Spinal cord (tissue), 10 donors: Measurements from ENCODE around the gene UPF1. TPM values are rescaled to one million over a fixed set of nuclear protein-coding genes. Genes with fewer than 3 reads are reported as not detected.

ENCODE experiments used
- DNase-seq, 6 donors: peaks; one replicate each; pipeline versions ENCODE4 v3.0.0 to v3.0.0-alpha.2; 2013 to 2015; ENCODE audit warnings: low spot score in 6 of 6, low read depth in 4 of 6
- H3K27ac ChIP-seq: one replicate; pipeline ENCODE4 v1.5.1; 2013; ENCODE audit warnings: low read depth, low read length, control low read depth
- H3K27me3 ChIP-seq: one replicate; pipeline ENCODE4 v1.6.1; 2013; ENCODE audit warnings: low read length; ENCODE audit not compliant: control insufficient read depth, insufficient read depth
- H3K36me3 ChIP-seq: one replicate; pipeline ENCODE4 v1.6.1; 2013; ENCODE audit warnings: low read length; ENCODE audit not compliant: control insufficient read depth, insufficient read depth
- H3K4me1 ChIP-seq: one replicate; pipeline ENCODE4 v1.6.1; 2013; ENCODE audit warnings: low read length; ENCODE audit not compliant: control insufficient read depth, insufficient read depth
- H3K4me3 ChIP-seq: one replicate; pipeline ENCODE4 v1.5.1; 2013; ENCODE audit warnings: low read depth, low read length, control low read depth
- H3K9me3 ChIP-seq: one replicate; pipeline ENCODE4 v1.6.1; 2013; ENCODE audit warnings: low read length; ENCODE audit not compliant: control insufficient read depth, insufficient read depth
- WGBS: methylation state at CpG from one replicate; pipeline ENCODE4 v1.1.5; 2013; ENCODE audit warnings: missing lambda C conversion rate; ENCODE audit not compliant: insufficient coverage; 5-methylcytosine and 5-hydroxymethylcytosine counted together
- polyA plus RNA-seq, 2 donors: library from polyadenylated mRNA; unstranded; fragments of 120-200 nt; gene quantifications; one replicate each; pipeline ENCODE4 v1.2.1, GENCODE V29; 2013; ENCODE audit not compliant: insufficient read length in 2 of 2
- total RNA-seq, 2 donors: library from RNA; depleted of rRNA in 1 of 2; stranded (reverse); fragments of 120-200 nt in 1 of 2; fragments of >200 nt in 1 of 2; gene quantifications; one replicate each; pipeline versions ENCODE4 v1.2.3 to v1.2.4, GENCODE V29; 2013 to 2014
- donor health status: healthy.

Gene UPF1
- total and polyA plus RNA-seq, 4 donors = 45.2 to 57.5 (median 51.6) TPM

GRCh38 chr19:18869023-18869618 lies 37.4 kb downstream of the UPF1 start:
- peaks cover 2% of the 10 kb centered on the region for H3K27me3 ChIP-seq
- H3K9me3 ChIP-seq = no peaks in the 10 kb centered on the region
- H3K36me3 ChIP-seq = peaks cover 84% of the 10 kb centered on the region
- no peak overlapping the region for H3K27ac ChIP-seq
- 19% methylated on average over 59 of the region's 71 CpGs for WGBS
- no peak overlapping the region for H3K4me3 ChIP-seq
- peaks cover 33% of the 10 kb centered on the region for H3K4me1 ChIP-seq
- peak in 2 of 6 donors; percentile 18 to 34 for DNase-seq

GRCh38 chr19:18869781-18870530 lies 38.2 kb downstream of the UPF1 start:
- 33% methylated on average over 57 of the region's 62 CpGs for WGBS
- H3K27ac ChIP-seq = no peak overlapping the region
- H3K36me3 ChIP-seq = peaks cover 84% of the 10 kb centered on the region
- DNase-seq = no peak
- no peaks in the 10 kb centered on the region for H3K9me3 ChIP-seq
- peaks cover 2% of the 10 kb centered on the region for H3K27me3 ChIP-seq
- H3K4me1 ChIP-seq = peaks cover 33% of the 10 kb centered on the region
- H3K4me3 ChIP-seq = no peak overlapping the region

GRCh38 chr19:18870531-18871172 lies 38.9 kb downstream of the UPF1 start:
- H3K4me1 ChIP-seq = peaks cover 33% of the 10 kb centered on the region
- no peaks in the 10 kb centered on the region for H3K9me3 ChIP-seq
- no peak for DNase-seq
- H3K27me3 ChIP-seq = peaks cover 2% of the 10 kb centered on the region
- H3K27ac ChIP-seq = no peak overlapping the region
- WGBS = 41% methylated on average over 25 of the region's 25 CpGs
- peaks cover 82% of the 10 kb centered on the region for H3K36me3 ChIP-seq
- no peak overlapping the region for H3K4me3 ChIP-seq

- DNase-seq = no peak
- H3K9me3 ChIP-seq = no peaks in the 10 kb centered on the region
- 100% methylated on average over 1 of the region's 7 CpGs for WGBS
- no peak overlapping the region for H3K4me3 ChIP-seq
- H3K27ac ChIP-seq = no peak overlapping the region
- H3K27me3 ChIP-seq = peaks cover 2% of the 10 kb centered on the region
- peaks cover 82% of the 10 kb centered on the region for H3K36me3 ChIP-seq
- H3K4me1 ChIP-seq = peaks cover 33% of the 10 kb centered on the region
Measured at GRCh38 chr19:18871543-18871942, 39.8 kb downstream of the UPF1 start.

- Histone ChIP-seq H3K27ac (no peak overlapping the region), H3K27me3 (no peaks in the 10 kb centered on the region), H3K9me3 (no peaks in the 10 kb centered on the region), H3K36me3 (peaks cover 88% of the 10 kb centered on the region), H3K4me1 (peaks cover 2% of the 10 kb centered on the region), H3K4me3 (no peak overlapping the region)
- 94% methylated on average over 5 of the region's 5 CpGs for WGBS
- DNase-seq = no peak
Measured at GRCh38 chr19:18875726-18876125, 44.0 kb downstream of the UPF1 start.

GRCh38 chr19:18876865-18877264 lies 45.1 kb downstream of the UPF1 start:
- no peak overlapping the region for H3K27ac ChIP-seq
- no peak for DNase-seq
- H3K36me3 ChIP-seq = peaks cover 89% of the 10 kb centered on the region
- WGBS = 90% methylated on average over 7 of the region's 7 CpGs
- H3K27me3 ChIP-seq = no peaks in the 10 kb centered on the region
- H3K4me3 ChIP-seq = no peak overlapping the region
- H3K4me1 ChIP-seq = no peaks in the 10 kb centered on the region
- H3K9me3 ChIP-seq = no peaks in the 10 kb centered on the region

GRCh38 chr19:18878058-18878797 lies 46.5 kb downstream of the UPF1 start:
- no peaks in the 10 kb centered on the region for H3K4me1 ChIP-seq
- no peaks in the 10 kb centered on the region for H3K9me3 ChIP-seq
- peaks cover 96% of the 10 kb centered on the region for H3K36me3 ChIP-seq
- WGBS = 94% methylated on average over 24 of the region's 25 CpGs
- no peaks in the 10 kb centered on the region for H3K27me3 ChIP-seq
- H3K4me3 ChIP-seq = no peak overlapping the region
- no peak for DNase-seq
- no peak overlapping the region for H3K27ac ChIP-seq

GRCh38 chr19:18878858-18879578 lies 47.3 kb downstream of the UPF1 start:
- Histone ChIP-seq H3K36me3 (peaks cover 96% of the 10 kb centered on the region), H3K27ac (no peak overlapping the region), H3K4me1 (no peaks in the 10 kb centered on the region), H3K9me3 (no peaks in the 10 kb centered on the region), H3K4me3 (no peak overlapping the region), H3K27me3 (no peaks in the 10 kb centered on the region)
- DNase-seq = no peak
- 89% methylated on average over 30 of the region's 34 CpGs for WGBS
